Stimulated activated CD4-positive, alpha-beta T cell treated with anti-CD3 and anti-CD28 coated beads, TNF-alpha, amount 100 ng/mL, for 4 hours (primary cell): ENCODE data around the gene GYG2.
"Not testable (repeated sequence)": the region's sequence is repeated elsewhere in the genome, so short reads cannot be mapped to it uniquely, and the experiment has no call there.

ENCODE experiments used
- DNase-seq, 3 experiments: peaks; one replicate each; pipeline ENCODE4 v3.0.0-alpha.2; 2020; ENCODE audit warnings: low read depth in 3 of 3

The GYG2 gene

DNA sequence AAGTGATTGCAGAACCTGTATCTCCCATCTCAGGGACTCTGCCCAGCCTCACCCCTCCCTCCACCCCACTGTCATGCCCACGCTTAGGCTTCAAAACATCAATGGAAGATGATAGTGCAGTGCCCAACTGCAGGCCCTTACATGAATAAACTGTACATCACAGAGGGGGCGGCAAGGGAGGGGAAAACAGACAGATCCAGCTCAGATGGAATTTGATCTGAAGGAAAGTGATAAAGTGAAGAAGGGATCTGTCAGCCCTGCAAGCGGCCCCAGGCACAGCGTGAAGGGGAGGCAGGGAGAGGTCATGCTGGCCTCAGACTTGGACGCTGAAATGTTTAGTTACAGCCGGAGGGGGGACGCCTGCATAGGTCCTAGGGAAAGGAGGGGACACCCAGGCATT, 38.5 kb downstream of the GYG2 start:
- no peak for DNase-seq

DNA sequence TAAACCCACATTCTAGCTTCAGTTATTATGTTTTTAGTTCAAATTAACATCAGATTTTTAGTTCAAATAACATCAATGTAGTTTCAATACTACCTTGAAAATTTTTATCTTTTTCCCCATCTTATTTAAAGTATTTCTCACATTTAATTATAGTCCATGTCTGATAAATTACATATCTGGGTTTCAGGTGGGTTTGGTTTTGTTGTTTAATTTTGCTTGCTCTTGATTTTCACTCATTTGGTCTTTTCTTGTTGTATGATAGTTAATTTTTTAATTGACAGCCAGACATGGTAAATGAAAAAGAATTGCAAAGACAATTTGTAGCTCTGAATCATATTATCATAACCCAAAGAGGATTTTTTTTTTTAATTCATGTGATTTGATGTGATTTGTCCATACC, 41.9 kb downstream of the GYG2 start:
- no peak for DNase-seq

DNA sequence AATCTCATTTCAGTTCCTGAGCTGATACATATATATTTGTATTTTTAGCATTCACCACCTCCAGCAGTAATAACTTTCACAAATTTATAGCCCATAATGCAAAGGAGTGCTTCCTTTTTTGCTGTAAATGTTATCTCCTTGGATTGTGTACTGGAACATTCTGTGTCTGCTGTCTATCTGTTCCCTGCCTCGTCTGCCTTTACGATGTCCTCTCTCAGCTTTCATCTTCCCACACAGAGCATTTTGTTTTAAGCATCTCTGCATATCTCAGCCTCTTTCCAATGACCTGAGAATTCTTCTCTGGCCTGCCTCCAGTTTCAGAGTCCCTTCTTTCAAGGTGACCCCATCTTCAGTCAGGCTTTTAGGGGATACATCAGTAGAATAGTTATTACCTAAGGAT, 43.1 kb downstream of the GYG2 start:
- no peak for DNase-seq

- DNase-seq = no peak
Measured at GRCh38 chrX:2872671-2873277, 44.0 kb downstream of the GYG2 start.

GRCh38 chrX:2874222-2875135, 45.7 kb downstream of the GYG2 start:
- no peak for DNase-seq

DNA sequence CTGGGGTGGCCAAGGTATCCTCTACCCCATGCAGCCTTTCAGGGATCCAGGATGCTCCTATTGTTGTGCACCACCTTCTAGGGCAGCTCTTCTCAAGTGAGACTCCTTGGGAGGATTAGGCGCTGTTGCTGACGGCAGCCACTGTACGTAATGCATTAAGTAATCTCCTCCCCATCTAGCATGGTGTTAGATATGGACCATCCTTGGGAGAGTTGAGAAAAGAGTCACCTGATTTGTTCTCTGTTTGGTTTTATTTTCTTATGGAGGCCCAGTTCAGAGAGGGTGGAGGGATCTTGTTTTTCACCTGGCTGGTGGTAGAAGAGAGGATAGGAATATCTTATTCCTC, 46.4 kb downstream of the GYG2 start:
- no peak for DNase-seq

GRCh38 chrX:2875798-2876399, 47.2 kb downstream of the GYG2 start:
- no peak for DNase-seq

DNA sequence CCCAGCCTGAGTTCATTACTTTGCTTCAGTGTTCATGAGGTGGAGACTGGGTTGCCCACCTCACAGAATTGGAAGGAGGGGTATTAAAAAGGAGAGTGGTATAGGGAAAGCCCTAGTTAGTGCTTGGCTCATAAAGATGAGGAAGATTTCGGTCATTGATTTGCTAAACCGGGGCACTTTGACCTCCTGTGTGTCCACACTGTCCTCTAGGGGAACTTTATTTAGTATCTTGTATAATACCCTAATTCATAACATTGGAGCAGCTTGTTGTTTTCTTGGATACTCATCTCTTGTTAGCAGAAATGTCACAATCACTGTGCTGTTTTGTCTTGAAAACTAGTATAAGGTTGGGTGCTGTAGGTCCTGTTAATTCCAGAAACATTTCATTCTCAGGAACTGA, 49.8 kb downstream of the GYG2 start:
- no peak for DNase-seq

DNA sequence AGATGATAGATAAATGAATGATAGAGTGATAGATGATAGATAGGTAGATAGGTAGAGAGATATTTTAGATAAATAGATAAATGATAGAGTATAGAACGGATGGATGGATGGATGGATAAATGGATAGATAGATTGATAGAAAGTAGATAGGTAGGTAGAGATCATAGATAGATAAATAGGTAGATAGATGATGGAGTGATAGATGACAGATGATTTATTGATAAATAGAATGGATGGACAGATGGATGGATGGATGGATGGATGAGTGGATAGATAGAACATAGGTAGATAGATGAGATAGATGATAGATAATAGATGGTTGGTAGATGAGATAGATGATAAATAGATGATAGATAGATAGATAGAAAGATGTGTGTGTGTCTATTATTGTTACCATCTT, 50.9 kb downstream of the GYG2 start:
- no peak for DNase-seq

DNA sequence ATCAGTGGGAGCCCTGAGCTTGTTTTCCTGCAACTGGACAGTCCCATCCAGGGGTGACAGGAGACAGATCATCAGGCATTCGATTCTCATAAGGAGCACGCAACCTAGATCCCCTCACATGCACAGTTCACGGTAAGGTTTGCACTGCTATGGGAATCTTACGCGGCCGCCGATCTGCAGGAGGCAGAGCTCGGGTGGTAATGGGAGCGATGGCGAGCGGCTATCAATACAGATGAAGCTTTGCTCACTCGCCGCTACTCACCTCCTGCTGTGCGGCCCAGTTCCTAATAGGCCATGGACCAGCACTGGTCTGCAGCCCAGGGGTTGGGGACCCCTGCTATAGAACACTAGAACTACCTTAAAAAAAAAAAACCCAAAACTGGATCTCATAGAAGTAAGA, 55.0 kb downstream of the GYG2 start:
- DNase-seq = no peak

DNA sequence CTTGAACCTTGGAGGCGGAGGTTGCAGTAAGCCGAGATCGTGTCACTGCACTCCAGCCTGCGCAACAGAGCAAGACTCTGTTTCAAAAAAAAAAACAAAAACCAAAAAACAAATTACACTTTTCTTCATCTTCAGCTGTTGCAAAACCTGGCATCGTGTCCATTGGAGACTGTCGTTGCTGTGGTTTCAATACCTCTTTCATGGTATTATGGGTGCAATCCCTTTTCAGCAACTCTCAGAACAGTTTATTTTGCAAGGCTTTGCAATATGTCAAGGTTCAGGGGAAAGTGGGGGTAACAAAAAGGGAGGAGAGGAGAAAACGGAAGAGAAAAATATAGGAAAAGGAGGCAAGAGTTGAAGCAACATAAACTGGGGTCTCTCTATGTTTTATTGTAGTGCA, 59.6 kb downstream of the GYG2 start:
- no peak for DNase-seq

DNA sequence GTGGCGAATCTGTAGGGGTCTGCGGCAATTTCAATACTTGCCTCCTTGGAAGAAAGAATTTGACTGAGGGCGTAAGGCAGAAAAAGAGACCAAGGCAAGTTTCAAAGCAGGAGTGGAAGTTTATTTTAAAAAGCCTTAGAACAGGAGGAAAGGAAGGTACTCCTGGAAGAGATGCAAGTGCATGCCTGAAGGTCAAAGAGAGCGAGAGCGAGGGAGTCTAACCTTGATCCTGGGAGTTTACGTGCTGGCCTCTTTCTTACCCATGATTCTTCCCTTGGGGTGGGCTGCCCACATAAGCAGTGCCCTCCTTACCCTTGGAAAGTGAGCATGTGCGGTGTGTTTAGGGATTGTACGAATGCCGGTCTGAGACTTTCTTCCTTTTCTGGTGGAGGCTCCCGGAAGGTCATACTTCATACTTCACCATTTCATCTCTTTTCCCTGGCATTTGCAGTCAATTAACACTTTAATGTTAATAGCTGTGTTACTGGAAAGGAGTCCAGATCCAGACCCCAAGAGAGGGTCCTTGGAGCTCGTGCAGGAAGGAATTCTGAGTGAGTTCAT, 60.4 kb downstream of the GYG2 start:
- DNase-seq = no peak

DNA sequence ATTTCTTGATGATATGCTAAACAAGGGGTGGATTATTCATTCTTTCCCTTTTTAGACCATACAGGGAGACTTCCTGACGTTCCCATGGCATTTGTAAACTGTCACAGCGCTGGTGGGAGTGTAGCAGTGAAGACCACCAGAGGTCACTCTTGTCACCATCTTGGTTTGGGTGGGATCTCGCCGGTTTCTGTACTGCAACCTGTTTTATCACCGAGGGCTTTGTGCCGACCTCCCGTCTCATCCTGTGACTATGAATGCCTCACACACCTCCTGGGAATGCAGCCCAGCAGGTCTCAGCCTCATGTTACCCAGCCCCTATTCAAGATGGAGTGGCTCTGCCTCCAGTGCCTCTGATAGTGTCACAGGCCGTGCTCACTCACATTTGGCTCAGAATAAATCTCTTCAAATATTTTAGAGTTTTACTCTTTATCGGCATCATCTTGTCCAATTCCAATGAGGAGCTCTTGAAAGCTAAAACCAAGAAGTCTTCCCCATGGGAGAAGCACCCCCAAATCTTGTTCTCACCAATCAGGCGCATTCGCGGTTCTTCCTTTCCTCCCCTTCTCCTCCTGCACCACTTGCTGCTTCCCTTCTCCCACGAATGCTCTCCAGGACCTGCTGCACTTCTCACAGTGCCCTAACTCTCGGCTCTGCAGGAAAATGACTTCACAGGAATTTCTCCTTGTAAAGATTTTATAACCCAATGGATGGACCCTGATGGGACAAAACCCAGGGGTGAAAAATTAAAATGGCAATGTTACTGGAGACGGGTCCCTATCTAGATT, 61.2 kb downstream of the GYG2 start:
- DNase-seq = not testable (repeated sequence)

- not testable (repeated sequence) for DNase-seq
Measured at GRCh38 chrX:2890536-2891460, 62.1 kb downstream of the GYG2 start.

DNA sequence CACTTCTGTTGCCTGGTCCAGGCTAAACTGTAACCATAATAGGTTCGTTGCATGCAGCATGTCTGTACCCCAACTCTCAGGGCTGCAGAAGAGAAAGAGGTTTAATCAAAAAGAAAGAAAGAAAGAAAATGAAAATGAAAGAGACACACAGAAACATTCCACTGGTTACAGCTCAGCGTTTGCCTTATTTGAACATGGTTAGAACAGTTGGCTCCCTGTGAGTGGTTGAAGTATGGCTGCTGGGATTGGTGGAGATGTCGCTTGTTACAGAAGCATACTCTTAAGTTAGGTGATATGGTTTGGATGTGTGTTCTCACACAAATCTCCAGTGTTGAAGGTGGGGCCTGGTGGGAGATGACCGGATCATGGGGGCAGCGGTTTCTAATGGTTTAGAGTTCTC, 64.1 kb downstream of the GYG2 start:
- DNase-seq = no peak

DNA sequence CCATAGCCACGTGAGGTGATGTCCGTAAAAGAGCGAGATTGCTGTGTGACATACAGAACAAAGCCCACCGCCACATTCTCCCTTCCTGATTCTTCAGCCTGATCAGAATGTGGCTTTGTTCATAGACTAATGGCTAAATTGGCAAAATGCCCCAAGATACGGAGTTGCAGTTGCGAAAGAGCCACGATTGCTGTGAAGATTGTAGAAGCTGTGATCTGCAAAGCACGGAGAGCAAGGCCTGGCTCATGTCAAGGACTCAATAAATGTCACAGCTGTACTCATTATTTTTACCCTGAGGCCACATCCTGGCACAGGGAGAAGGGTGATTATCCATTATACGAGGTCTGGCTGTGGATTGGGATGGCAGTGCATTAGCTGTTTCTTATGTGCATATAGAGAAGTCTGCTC, 66.2 kb downstream of the GYG2 start:
- no peak for DNase-seq

DNA sequence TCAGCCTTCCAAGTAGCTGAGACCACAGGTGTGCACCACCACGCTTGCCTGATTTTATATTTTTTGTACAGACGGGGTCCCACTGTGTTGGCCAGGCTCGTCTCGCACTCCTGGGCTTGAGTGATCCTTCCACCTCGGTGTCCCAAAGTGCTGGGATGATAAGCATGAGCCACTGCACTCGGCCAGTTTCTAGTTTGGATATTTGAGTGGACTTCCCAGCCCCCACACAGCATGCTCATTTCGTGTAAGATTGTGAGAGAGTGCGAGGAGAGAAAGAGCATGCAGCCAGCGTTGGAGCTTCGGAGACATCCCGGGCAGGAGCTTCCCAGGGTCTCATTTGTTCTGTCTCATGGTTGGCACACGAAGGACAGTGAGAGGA, 68.6 kb downstream of the GYG2 start:
- DNase-seq = no peak

GRCh38 chrX:2897690-2898623, 69.2 kb downstream of the GYG2 start:
- not testable (repeated sequence) for DNase-seq

DNA sequence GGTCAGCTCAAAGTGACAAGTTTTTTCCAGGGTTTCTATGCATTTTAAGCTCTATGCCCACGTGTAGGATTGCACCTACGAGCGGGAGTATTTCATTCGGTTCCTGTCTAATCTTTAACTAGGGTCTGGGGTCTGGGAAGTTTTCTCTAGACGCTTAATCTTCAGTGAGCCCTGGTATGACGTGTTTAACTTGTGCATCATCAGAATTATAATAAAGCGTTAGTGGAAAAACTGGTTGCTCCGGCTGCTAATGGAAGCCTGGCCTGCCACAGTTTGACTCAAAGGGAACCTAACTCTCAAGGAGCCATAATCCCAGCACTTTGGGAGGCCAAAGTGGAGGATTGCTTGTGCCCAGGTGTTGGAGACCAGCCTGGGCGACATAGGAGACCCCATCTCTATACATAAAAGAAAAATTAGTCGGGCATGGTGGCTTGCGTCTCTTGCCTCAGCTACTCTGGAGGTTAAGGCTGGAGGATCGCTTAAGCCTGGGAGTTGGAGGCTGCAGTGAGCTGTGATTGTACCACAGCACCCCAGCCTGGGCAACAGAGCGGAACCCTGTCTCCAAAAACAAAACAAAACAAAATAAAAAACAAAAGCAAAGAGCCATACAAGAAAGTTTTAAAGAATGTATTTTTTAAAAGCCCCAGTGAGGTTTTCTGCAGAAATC, 70.2 kb downstream of the GYG2 start:
- DNase-seq = no peak
